OCI-M2 (cell line): ENCODE measurements around the gene ANK3.

Source experiments
- DNase-seq: peaks from one replicate; lab custom pipeline; 2025; ENCODE audit not compliant: unreplicated experiment; lab: John Stamatoyannopoulos, UW

The ANK3 gene

DNA sequence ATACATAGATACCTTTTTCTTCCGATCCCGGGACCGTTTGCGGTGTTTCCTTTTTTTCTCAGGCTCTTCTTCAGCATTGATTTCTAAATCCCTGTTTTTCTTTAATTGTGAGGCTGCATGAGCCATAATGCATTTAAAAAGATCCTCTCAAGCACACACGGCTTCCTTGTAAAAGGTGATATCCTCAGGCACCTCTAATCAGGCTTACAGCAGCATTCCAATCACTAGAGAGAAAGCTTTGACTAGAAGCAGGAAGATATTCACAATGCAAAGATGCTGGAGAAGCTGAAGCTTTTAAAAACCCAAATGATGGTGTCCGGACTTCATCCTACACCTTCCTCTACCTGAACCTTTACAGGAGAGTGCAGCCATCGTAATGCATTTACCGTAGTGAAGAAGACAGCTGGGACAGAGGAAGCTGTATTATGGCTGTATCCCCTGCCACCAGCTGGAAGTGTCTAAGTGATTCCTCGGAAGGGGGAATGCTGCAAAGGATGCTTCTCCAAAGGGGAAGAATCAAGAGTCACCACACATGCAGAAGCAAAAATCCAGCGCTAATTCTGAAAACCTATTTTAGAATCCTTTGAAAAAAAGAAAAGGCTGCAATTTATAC is at the start of gene ANK3:
Gene ANK3 (minus strand): TSS at position 463 of the 613 bp plus-strand sequence. CDS start 337 bp downstream, at position 126.
- DNase-seq, result no peak

DNA sequence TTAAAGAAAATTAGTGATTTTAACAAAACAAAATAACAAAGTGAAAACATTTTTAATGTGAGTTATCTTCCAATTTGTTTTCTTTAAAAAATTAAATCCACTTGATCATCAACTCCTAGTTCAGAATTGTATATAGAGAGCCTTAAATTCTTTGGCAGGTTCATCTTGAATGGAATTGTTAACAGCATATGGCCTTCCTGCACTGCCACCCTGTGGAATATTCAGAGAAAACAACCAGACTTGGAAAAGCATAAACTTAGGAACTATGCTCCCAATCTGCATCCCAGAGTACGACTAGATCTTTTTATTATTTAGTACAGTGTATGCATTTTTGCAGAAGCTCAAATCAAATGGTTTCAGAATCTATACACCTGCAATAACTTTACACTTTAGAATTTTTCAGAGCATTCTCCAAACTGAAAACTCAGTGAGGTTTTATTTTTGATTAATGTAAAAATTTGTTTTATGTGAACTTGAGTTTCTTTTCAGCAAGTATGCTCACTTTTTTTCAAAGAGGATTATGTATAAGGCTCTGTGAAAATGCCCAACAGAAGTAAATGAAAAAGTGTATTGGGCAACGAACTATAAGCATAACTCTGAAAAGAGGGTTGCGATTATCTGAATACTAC is 44.9 kb upstream of the ANK3 start:
- no peak for DNase-seq

DNA sequence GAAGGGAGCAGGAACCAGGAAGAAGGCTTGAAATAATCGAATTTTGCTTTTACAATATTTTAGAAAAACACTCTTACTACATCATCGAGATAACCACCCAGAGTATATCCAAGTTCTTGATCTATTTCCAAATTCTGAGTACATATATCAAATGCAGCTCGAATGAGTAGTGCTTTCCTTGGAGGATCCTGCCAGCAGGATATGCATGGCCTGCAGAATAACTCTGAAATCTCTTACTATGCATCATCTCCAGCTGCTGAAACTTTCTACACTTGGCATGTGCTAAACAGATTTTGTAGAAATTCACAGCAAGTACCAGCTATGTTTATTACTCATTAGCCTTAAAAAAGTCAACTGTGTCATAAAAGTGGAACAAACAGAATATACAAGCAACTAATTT is 44.0 kb upstream of the ANK3 start:
- DNase-seq, result no peak

DNA sequence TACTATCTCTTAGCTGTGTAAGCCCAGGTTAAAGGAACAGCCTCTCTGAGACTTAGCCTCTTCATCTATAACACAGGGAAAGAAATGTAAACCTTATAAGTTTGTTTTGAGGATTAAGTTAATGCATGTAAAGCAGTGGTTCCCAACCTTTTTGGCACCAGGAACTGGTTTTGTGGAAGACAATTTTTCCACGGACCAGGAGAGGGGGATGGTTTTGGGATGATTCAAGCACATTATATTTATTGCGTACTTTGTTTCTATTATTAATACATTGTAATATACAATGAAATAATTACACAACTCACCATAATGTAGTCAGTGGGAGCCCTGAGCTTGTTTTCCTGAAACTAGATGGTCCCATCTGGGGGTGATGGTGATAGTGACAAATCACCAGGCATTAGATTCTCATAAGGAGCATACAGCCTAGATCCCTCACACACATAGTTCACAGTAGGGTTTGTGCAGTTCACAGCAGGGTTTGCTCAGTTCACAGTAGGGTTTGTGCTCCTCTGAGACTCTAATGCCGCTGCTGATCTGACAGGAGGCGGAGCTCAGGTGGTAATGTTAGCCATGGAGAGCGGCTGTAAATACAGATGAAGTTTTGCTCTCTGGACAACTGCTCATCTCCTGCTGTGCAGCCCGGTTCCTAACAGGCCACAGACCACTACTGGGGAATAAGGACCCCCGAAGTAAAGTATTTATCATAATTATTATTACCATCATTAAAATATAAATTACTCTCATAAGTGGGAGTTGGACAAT is 41.3 kb upstream of the ANK3 start:
- no peak for DNase-seq

DNA sequence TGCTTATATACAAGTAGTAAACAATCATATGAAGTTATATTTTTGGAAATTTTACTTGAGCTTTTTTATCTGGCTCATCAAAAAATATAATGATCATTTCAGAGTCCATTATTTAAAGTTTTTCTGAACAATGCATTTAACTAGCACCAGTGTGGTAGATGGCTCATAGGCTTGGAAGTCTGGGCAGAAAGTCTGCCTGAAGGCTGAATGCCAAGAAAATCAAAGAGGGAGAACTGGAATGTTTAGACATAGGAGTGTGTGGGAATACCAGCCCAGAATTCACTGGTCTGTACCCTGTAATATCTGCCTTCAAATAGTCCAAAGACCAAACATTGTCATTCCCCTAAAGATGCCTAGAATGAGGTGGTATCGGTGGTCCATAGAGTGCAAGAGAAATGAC is 40.3 kb upstream of the ANK3 start:
- DNase-seq, result no peak

DNA sequence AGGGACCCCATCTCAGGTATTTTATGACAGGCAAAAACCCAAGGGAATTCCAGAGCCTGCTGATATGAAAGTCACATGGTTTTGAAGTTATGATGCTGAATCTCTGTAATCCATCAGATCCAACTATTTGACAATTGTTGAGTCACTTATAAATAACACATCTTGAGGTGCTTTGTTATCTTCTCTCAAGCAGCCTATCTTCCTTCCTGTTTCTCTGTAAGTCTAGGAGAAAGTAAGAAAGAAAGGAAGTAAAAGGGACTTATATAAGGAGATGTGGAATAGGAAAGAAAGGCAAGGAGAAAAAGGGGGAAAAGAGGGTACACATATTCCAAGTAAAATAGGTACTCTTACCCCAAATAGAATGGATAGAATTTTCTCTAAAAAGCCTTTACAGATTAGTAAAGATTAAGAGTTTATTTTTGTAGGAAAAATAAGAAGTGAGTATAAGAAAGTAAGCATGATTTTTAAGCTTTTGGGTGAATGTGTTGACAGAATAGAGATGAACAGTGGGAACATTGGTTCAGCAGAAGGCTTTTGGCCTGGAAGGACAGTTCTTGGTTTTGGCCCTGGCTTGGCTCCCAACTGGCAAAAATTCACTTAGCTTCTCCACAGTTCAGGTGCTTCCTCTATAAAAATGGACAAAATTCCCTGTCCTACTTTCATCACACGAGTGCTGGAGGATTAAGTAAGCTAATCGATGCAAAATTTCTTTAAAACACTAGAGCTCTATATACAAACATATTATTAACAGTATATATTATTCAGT is 39.6 kb upstream of the ANK3 start:
- no peak for DNase-seq

DNA sequence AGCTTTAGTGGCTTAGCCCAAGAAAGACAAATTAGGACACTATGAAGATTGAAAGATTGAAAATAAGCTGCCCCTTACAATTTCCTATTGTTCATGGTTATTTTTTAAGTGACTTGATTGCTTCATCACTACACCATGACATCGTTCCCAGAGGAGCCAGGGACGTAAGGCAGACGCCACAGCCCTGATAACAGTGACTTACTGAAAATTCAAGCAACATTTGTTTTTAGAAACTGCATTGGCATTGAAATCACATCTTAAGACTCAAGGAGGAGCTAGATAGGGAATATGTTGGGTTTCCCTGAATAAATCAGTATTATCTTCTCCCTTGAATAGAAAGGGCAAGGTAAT is 38.7 kb upstream of the ANK3 start:
- no peak for DNase-seq

DNA sequence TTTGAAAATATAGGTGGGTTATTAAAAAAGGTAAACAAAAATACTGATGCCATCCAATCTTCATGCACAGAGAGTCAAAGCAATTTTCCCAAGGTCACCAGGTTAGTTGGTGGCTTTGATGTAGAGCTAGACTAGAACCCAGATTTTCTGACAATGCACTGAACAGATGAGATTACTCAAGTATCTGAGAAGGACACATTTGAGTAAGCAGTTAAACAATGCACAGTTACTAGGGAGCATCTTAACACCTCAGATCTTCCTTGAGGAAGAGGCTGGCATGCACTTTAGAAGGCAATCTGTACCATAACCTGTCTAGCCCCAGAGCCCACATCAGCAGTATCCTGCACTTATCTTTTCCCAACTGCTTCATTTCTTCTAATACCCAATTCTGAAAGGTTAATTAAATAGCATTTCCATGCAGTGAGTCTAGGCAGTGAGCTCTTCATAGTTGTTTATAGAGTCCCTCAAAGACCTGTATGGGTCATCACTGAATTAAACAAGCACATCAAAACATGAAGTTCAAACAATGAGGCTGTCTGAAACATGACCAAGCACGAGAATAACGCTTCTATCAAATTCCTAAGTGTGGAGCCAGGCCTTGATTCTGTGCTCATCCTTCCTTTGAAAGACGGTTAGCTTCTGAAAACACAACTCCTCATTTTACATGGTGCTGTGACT is 38.2 kb upstream of the ANK3 start:
- no peak for DNase-seq

DNA sequence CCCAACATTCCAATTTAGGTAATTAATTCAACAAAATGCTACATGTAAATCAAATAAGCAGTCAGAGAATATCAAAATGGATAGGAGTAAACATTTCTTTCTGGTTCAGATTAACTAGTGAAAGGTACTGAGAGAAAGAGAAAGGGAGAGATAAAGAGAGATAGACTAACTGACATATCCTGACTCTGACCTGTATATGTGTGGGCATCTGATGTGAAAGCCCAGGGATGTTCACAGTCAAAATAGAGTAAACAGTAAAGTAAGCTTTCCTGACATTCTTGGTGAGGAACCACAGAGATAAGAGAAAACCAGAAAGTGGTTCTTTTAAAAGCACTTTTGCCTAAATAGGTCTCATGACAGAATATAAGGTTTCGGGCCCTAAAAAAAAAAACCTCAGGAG is 37.5 kb upstream of the ANK3 start:
- no peak for DNase-seq

DNA sequence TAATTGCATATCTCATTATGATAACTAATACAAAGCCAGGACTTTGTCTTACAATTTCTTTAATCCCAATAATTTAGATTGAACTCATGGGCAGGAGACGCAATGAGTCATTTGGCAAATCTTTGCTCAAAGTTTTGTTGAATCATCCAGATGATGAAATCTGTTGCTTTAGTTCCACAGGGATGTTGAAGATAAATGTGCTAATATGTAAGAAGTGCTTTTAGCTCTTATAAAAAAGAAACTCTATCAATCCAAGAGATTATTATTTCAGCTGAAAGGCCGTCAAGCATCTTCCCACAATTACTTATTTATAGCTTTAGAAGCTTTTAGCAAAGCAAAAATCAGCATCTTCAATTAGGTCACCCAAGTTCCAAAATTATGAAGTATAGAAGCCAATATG is 36.8 kb upstream of the ANK3 start:
- no peak for DNase-seq

DNA sequence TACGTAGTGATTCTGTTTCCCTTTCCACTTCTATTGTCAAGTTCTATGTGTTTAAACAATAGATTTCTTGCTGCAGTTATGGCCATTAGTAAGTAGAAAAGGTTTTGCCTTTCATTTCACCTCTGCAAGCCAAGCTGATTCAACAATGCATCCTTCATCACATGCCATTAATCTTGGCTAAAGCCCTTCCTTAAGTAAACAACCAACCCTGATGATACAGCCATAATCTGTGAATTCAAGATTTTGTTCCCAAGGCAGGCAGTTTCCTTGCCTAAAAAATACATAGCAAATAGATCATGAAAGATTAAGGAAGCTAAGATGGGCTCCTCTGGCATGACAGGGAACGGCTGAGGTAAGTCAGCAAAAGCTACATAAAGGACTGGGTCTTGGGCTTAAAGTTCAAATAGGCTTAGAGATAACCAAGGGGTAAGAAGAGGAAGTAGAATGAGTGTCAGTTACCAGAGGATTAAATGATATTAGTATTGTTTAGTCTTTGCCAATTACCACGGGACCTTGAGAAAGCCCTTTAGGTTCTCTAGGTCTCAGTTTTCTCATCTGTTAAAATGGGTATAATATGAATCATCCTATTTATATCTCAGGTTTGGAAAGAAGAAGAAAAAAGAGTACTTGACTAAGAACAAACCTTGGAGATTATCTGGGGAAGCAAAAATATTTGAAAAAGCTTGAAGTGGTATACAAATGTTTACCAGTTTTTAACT is 35.9 kb upstream of the ANK3 start:
- no peak for DNase-seq

DNA sequence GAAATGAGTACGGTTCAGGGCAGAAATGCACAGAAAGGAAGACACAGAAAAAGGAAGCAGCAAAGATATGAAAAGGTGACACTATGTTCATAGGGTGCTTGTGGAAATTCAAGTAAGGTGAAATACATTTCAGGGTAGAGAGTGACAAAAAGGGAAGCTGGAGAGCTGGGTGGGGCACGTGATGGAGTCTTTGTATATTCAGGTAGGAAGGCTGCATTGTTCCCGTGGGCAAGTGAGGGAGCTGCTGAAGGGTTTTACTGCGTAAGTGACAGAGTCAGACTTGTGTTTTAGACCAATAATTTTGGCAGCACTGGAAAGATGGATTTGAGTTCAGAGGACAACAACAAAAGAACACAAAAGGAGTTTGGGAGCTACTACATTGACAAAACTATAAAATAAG is 35.3 kb upstream of the ANK3 start:
- DNase-seq, result no peak

DNA sequence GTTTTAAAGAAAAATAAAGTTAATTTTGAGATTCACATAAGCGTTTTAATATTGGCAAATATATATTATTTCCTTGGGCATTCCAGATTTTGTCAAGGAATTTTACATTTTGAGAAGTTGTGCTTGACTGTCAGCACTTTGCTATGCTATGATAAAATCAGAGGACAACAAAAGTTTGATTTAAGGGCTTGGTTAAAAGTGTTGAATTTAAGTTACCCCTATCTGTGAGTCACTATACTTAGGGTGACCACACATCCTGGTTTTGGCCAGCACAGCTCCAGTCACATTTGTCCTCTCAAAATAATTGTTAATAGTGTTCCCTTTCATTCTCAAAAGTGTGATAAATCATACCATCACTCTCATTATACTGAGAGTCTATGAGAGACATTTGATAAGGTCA is 34.2 kb upstream of the ANK3 start:
- no peak for DNase-seq

DNA sequence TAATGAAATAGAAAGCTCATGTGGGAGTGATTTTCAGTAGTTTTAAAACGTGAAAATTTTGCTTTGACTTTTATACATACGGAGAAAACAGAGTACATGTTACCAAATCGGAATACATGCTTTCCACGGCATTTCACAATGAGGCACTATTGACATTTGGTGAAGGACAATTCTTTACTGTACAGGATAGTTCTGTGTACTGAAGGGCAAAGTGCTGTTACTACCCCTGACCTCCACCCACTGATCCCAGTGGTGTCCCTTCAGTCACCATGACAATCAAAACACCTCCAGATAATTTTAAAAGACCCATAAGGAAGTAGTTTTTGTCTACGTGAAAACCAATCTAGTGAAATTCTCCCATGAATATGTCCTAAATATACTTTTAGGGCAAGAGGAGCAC is 33.1 kb upstream of the ANK3 start:
- no peak for DNase-seq

DNA sequence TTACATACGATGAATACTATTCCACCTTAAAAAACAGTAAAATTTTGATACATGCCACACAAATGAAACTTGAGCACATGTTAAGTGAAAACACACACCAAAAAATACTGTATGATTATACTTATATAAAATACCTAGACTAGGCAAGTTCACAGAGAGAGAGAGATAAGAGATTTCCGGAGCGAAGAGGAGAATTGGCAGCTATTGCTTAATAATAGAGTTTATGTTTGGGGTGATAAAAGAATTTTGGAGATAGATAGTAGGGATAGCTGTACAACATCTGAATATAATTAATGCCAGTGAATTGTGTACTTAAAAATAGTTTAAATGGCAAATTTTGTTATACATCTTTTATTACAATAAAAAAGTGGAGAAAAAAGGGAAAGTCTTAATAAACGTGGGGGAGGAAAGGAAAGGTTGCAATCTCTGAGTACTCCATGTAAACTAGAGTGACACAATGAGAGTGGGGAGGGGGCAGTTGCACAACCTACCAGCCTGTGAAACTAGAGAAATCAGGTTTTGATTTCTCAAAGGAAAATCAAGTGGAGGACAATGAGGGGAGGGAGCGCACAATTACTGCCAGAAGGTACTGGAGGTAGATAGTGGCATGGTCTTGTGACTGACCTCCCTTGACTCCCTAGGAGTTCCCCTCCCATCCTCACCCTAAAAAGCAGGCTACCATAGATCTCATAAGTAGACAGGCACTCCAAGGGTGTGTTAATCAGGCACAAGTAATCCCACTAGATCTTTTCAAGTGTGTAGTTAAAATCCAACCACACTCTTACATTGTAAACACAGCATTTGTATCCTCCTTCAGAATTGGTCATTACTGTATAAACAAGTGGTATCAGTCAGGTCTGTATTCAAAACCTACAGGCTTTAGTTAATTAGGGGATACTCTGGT is 31.6 kb upstream of the ANK3 start:
- DNase-seq, result no peak

DNA sequence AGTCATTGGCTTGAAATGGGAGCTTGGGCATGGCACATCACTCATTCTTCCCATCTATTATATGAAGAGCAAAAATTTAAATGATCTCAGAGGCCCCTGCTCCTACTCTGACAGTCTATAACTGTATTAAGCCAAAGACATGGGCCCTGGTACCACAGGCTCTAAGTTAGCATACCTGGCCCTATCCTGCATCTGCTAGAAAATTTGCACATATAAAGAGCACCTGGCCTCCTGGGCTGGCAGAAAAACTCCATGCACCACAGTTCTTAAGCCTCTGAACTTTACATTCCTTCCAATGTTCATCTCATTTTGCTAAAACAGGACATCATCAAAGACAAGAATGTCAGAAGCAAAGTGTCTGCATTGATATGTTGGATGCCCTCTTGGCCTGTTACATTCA is 29.6 kb upstream of the ANK3 start:
- DNase-seq, result no peak

DNA sequence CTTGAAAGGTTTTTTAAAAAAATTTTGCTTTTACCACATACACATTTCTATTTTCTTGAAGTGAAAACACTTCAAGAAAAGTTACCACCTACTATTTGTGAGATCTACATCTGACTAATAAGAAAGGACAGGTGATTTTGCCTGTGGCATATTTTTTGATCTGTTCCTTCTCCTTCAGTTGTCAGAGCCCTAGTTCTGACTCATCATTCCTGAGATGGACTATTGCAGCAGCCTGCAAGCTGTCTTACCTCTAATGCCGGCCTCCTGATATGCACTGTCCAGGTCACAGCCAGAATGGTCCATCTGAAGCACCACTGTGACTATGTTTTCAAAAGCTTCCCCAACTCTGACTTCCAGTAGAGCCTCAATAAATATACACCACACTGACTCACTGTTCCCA is 28.2 kb upstream of the ANK3 start:
- DNase-seq, result no peak

DNA sequence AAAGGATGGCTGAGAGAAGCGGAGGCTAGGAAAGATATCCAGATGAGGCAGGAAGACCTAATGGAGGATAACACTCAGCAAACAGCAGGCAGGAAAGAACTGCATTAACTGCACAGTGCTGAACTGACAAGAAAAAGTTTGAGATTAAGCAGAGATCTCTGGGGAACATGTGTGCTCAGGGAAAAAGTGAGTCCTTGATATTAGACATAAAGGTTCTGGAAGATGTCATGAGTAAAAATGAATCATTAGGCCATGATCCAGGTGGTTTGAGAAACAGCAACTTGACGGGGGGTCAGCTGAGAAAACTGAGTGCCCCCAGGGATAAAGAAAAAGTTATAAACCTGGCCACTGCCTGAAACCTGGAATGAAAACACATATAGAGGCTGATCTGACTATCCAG is 27.3 kb upstream of the ANK3 start:
- DNase-seq, result no peak

DNA sequence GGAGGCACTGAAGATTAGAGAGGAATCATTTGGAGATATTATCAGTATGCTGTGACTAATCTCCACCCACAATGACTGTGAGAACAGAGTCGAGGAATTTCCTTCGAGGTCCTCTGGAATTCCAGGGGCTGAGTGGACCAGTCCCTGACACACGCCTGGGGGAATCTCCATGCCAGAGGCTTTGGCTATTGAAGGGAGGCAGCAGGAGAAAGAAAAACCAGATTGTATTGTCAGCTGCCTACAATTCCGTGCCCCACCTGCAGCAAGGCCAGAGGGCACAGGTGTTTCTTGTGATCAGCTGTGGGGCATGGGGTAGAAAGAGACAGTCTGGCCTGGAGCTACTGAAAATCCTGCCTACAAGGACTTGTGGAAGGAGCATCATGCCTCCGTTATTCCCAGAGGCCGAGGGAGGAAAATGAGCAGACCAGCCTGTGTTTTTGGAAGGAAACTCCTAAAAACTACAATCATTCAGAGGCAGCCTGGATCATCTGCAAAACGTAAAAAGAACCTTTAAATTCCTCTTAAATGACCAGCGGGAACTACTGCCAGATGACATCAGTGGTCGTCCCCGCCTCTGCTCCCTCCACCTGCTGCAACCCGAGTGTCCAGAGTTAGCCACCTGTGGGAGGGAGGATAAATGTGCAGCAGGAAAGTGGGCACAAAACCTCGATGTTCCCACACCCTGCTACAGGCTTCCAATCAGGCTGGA is 25.4 kb upstream of the ANK3 start:
- no peak for DNase-seq
